Measurements from ENCODE around the gene STX7. TPM values are rescaled to one million over a fixed set of nuclear protein-coding genes. Genes with fewer than 3 reads are reported as not detected.

STX7 gene
- total RNA-seq, 1 donor: 43.8 TPM

DNA sequence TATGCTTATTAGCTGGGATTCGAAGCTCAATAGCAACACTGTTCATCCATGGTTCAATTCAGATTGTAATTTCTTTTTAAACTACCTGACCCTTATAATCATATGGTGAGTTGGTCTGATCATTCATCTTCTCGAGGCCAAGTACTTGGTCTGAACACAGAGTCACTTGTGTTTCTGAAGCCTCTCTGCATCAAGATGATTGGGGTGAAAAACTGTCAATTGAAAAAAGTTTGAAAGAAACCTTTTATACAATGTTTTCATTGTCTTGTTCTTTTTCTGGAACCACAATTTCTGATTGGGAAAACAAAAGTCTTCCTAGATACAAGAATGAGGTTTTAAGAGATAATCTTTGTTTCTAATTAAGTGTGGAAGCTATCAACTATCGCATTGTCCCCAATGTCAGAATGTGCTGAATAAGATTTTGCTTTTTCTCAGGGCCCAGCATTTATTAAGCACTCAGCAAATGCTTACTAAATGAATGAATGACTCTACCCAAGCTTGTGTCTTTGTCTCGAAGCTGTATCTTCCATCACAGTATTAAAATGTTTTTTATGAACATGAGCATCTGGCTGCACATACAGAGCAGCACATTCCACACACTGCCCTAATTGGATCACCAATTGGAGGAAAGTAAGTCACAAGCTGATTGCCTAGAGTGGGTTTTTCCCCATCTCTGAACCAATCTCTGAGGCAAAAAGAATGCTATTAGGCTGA lies 66.6 kb downstream of the STX7 start:
- TF ChIP-seq, protein P1, sequence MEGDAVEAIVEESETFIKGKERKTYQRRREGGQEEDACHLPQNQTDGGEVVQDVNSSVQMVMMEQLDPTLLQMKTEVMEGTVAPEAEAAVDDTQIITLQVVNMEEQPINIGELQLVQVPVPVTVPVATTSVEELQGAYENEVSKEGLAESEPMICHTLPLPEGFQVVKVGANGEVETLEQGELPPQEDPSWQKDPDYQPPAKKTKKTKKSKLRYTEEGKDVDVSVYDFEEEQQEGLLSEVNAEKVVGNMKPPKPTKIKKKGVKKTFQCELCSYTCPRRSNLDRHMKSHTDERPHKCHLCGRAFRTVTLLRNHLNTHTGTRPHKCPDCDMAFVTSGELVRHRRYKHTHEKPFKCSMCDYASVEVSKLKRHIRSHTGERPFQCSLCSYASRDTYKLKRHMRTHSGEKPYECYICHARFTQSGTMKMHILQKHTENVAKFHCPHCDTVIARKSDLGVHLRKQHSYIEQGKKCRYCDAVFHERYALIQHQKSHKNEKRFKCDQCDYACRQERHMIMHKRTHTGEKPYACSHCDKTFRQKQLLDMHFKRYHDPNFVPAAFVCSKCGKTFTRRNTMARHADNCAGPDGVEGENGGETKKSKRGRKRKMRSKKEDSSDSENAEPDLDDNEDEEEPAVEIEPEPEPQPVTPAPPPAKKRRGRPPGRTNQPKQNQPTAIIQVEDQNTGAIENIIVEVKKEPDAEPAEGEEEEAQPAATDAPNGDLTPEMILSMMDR (IDR thresholded peaks at IDR 0.05; ENCODE audit: extremely low read depth, low read depth, low read length): no peak
- Histone ChIP-seq H3K4me2 (ENCODE audit: insufficient read depth, low read length) (peak overlapping the region; percentile 69), H3K9me3 (ENCODE audit: low read depth, low read length) (no peaks in the 10 kb centered on the region), H3K27ac (ENCODE audit: low read depth, low read length) (peak overlapping the region; percentile 87), H4K20me1 (ENCODE audit: insufficient read depth, low read length) (no peaks in the 10 kb centered on the region), H3K4me1 (ENCODE audit: insufficient read depth, low read length) (peaks cover 36% of the 10 kb centered on the region), H3K36me3 (ENCODE audit: insufficient read depth, low read length) (peaks cover 4% of the 10 kb centered on the region), H3K79me2 (ENCODE audit: insufficient read depth, low read length) (no peaks in the 10 kb centered on the region), H2AFZ (ENCODE audit: low read length) (no peak overlapping the region), H3K27me3 (ENCODE audit: insufficient read depth, low read length) (no peaks in the 10 kb centered on the region), H3K4me3 (ENCODE audit: insufficient read depth, low read length) (peak overlapping the region; percentile 21)
- DNase-seq (ENCODE audit: insufficient read length, low spot score, missing footprints): no peak

DNA sequence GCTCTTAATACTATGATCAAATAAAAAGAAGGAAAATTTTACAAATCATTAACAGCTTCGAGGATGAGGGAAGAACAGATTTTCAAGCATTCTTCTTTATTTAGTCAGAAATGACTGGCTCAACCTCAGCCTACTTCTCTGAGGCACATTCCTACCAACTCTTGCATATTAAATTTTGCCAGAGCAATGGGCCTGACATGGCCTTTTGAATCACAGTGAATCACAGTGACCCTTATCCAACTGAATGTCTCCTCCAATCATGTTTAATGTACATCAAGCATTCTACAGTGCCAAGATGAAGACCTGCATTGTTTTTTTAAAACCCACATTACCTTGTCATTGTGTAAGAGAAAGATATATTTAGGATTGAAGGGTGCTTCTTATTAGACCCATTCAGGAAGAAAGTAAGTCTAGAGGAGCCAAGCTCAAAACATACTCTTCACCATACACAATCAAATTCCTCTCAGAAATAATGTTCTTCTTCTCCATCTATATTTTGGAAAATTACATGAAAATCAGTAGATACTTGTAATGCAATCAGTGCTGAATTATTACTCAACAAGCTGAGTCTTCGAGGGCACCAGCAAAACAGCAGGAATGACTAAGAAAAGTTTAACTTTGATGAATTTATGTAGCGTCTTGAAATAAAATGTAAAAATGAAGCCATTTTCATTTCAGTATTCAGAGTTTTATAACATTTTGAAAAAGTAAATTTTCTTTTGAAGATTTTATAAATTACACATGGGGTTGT lies 67.5 kb downstream of the STX7 start:
- TF ChIP-seq, protein P1 (IDR thresholded peaks at IDR 0.05; ENCODE audit: extremely low read depth, low read depth, low read length): no peak
- DNase-seq (ENCODE audit: insufficient read length, low spot score, missing footprints): peak; percentile 75
- Histone ChIP-seq H3K36me3 (ENCODE audit: insufficient read depth, low read length) (peaks cover 4% of the 10 kb centered on the region), H2AFZ (ENCODE audit: low read length) (no peak overlapping the region), H4K20me1 (ENCODE audit: insufficient read depth, low read length) (no peaks in the 10 kb centered on the region), H3K4me3 (ENCODE audit: insufficient read depth, low read length) (peak overlapping the region; percentile 21), H3K79me2 (ENCODE audit: insufficient read depth, low read length) (no peaks in the 10 kb centered on the region), H3K27me3 (ENCODE audit: insufficient read depth, low read length) (no peaks in the 10 kb centered on the region), H3K4me2 (ENCODE audit: insufficient read depth, low read length) (peak overlapping the region; percentile 69), H3K27ac (ENCODE audit: low read depth, low read length) (peak overlapping the region; percentile 87), H3K9me3 (ENCODE audit: low read depth, low read length) (no peaks in the 10 kb centered on the region), H3K4me1 (ENCODE audit: insufficient read depth, low read length) (peaks cover 36% of the 10 kb centered on the region)

DNA sequence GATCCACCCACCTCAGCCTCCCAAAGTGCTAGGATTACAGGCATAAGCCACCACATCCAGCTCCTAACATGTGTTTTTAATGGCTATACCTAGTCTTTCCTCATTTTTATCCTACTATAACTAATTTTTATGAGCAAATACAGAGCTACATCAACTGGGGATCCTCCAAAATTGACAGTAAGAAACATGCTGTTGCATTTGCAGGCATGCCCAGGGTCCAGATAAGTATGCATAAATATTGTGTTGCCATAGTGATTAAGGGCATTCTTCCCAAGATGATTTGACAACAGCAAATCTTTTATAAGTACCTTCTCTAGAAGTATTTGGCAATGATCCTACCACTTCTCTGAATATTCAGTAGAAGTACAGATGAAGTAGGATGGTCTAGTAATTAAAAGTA lies 69.7 kb downstream of the STX7 start:
- H3K4me3 ChIP-seq (ENCODE audit: insufficient read depth, low read length): no peak overlapping the region
- TF ChIP-seq, protein P1 (IDR thresholded peaks at IDR 0.05; ENCODE audit: extremely low read depth, low read depth, low read length): no peak
- H3K36me3 ChIP-seq (ENCODE audit: insufficient read depth, low read length): peaks cover 4% of the 10 kb centered on the region
- no peak overlapping the region for H2AFZ ChIP-seq (ENCODE audit: low read length)
- H3K27me3 ChIP-seq (ENCODE audit: insufficient read depth, low read length): no peaks in the 10 kb centered on the region
- H3K4me2 ChIP-seq (ENCODE audit: insufficient read depth, low read length): no peak overlapping the region
- H4K20me1 ChIP-seq (ENCODE audit: insufficient read depth, low read length): no peaks in the 10 kb centered on the region
- H3K79me2 ChIP-seq (ENCODE audit: insufficient read depth, low read length): no peaks in the 10 kb centered on the region
- no peak for DNase-seq (ENCODE audit: insufficient read length, low spot score, missing footprints)
- H3K27ac ChIP-seq (ENCODE audit: low read depth, low read length): peak overlapping the region; percentile 15
- no peaks in the 10 kb centered on the region for H3K9me3 ChIP-seq (ENCODE audit: low read depth, low read length)
- peaks cover 36% of the 10 kb centered on the region for H3K4me1 ChIP-seq (ENCODE audit: insufficient read depth, low read length)

DNA sequence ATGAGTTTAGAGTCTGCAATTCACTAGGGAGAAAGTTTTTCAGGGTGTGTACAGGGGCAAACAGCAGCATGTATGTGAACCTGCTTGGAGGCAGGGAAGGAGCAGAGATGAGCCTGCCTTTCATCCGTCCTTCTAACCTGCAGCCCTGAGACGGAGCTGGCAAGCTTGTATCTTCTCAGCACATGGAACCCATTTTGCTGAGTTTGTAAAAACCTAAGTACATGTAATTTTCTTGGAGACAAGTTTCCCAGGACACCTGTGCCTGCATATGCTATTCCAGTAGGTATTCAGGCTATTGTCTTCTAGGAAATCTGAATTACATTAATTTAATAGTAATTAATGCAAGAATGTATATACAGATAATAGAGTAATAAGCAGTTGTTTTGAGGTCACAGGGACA lies 82.8 kb downstream of the STX7 start:
- no peaks in the 10 kb centered on the region for H3K4me1 ChIP-seq (ENCODE audit: insufficient read depth, low read length)
- no peaks in the 10 kb centered on the region for H3K9me3 ChIP-seq (ENCODE audit: low read depth, low read length)
- no peak for DNase-seq (ENCODE audit: insufficient read length, low spot score, missing footprints)
- H4K20me1 ChIP-seq (ENCODE audit: insufficient read depth, low read length): no peaks in the 10 kb centered on the region
- no peak overlapping the region for H3K4me2 ChIP-seq (ENCODE audit: insufficient read depth, low read length)
- H2AFZ ChIP-seq (ENCODE audit: low read length): no peak overlapping the region
- TF ChIP-seq, protein P1 (IDR thresholded peaks at IDR 0.05; ENCODE audit: extremely low read depth, low read depth, low read length): no peak
- H3K27me3 ChIP-seq (ENCODE audit: insufficient read depth, low read length): no peaks in the 10 kb centered on the region
- no peaks in the 10 kb centered on the region for H3K36me3 ChIP-seq (ENCODE audit: insufficient read depth, low read length)
- no peak overlapping the region for H3K27ac ChIP-seq (ENCODE audit: low read depth, low read length)
- H3K4me3 ChIP-seq (ENCODE audit: insufficient read depth, low read length): no peak overlapping the region
- no peaks in the 10 kb centered on the region for H3K79me2 ChIP-seq (ENCODE audit: insufficient read depth, low read length)

All from osteoblast (primary cell).